Activated CD4-positive, CD25-positive, alpha-beta regulatory T cell treated with anti-CD3 and anti-CD28 coated beads, Interleukin-2, amount 50 U/mL, for 16 hours (primary cell): ENCODE data around the gene RCOR1.
"Not testable (repeated sequence)": the region's sequence is repeated elsewhere in the genome, so short reads cannot be mapped to it uniquely, and the experiment has no call there.

ENCODE experiments used
- DNase-seq: peaks from one replicate; pipeline ENCODE4 v3.0.0-alpha.2; 2020; ENCODE audit warnings: low read depth, low spot score

Gene RCOR1

GRCh38 chr14:102593061-102593824 is 794 bp downstream of the RCOR1 start:
- DNase-seq: peak; percentile 40

GRCh38 chr14:102593825-102594137 is 1.3 kb downstream of the RCOR1 start:
- DNase-seq: no peak

DNA sequence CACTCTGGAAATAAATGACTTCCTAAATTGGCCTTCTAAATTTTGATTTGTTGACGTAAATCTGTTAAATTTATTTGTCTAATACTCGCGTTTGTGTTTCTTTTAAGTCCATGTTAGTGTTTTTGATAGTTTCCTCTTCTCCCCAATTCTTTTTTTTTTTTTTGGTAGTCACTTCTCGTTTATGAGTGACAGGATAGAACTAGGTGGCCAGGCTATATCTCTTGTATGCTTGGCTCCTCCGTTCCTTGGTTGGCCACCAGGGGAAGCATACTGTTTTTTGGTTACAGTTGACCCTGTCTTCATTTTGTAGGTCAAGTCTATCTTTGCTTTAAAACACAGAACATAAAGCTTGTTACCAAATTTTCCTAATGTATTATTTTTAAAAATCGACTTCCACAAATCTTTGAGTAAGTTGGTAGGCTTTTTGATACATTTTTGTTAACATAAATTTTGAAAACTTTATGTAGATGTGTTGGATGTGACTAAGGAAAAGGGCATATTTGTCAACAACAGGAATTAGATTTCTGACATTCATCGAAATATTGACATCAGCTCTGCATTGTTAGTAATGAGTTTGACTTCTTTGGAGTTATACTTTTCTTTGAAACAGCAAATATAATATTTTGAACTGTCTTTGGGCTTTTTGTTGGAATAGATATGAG is 2.2 kb downstream of the RCOR1 start:
- peak; percentile 30 for DNase-seq

DNA sequence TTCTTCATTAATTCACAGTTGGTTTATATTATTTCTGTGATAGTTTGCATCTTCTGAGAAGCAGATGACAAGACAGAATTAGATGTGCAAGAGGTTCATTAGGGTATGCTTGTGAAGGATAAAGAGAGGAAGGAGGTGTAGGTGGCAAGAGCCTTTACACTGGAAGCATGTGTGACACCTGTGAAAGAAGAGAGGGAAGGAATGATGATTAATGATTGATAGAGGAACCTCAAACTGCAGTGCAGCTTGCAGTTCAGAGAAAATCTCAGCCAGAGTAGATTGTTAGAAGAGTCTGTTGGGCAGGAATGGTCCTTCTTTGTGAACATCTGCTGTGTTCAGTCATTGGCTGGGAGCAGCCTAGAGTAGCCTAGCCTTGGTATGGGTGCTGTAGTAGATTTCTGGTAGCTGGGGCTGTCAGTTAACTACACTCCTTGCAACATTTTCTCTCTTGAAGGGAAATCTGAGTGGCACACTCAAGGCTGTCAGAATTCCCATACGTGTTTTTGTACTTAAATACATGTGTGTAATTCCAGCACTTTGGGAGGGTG is 9.0 kb downstream of the RCOR1 start:
- DNase-seq: no peak

- no peak for DNase-seq
These were observed 10.2 kb downstream of the RCOR1 start for GRCh38 chr14:102602421-102603292.

DNA sequence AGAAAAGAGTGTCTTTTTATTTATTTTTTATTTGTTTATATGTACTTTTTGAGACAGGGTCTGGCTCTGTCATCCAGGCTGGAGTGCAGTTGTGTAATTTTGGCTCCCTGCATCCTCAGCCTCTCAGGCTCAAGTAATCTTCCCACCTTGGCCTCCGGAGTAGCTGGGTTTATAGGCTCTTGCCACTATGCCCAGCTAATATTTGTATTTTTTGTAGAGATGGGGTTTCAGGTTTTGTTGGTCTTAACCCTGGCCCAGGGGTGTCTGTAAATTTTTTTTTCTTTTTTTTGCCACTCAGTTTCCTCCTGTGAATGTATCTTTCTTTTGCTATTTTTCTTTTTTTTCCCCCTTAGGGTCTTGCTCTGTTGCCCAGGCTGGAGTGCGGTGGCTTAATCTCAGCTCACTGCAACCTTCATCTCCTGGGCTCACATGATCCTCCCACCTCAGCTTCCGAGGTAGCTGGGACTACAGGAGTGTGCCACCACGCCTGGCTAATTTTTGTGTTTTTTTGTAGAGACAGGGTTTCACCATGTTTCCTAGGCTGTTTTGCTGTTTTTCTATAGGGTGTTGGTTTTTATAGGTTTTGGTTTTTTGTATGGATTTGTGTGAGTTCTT is 11.0 kb downstream of the RCOR1 start:
- no peak for DNase-seq

- DNase-seq: no peak
These were observed 11.7 kb downstream of the RCOR1 start for GRCh38 chr14:102604183-102604582.

- DNase-seq: no peak
These were observed 12.6 kb downstream of the RCOR1 start for GRCh38 chr14:102605029-102605428.

- no peak for DNase-seq
These were observed 13.8 kb downstream of the RCOR1 start for GRCh38 chr14:102606296-102606695.

DNA sequence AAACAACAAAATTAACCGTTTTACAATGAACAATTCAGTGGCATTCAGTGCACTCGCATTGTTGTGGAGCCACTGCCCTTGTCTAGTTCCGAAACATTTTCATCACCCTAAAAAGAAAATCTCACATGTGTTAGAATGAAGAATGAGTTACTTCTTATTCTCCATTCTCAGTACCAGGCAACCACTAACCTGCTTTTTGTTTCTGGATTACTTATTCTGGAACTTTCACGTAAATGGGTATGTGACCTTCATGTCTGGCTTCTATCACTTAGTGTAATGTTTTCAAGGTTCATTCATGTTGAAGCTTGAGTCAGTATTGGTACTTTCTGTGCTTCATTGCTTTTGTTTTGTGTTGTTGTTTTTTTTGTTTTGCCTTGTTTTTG is 15.6 kb downstream of the RCOR1 start:
- no peak for DNase-seq

- no peak for DNase-seq
These were observed 18.7 kb downstream of the RCOR1 start for GRCh38 chr14:102610968-102611811.

DNA sequence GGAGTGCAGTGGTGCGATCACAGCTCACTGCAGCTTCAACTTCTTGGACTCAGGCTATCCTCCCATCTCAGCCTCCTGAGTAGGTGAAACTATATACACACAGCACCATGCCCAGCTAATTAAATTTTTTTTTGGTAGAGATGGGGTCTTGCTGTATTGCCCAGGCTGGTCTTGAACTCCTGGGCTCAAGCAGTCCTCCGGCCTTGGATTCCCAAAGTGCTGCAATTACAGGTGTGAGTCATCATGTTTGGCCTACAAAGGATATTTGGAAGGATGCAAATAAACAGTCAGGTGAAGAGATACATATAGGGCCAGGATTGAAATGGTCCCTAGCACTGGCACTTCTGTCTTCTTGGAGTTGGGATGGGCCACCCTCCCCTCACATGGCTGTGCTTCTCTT is 23.9 kb downstream of the RCOR1 start:
- no peak for DNase-seq

- no peak for DNase-seq
These were observed 24.4 kb downstream of the RCOR1 start for GRCh38 chr14:102616799-102617198.

- DNase-seq: not testable (repeated sequence)
These were observed 26.6 kb downstream of the RCOR1 start for GRCh38 chr14:102619012-102619411.

GRCh38 chr14:102620413-102620812 is 28.0 kb downstream of the RCOR1 start:
- no peak for DNase-seq

- DNase-seq: no peak
These were observed 29.9 kb downstream of the RCOR1 start for GRCh38 chr14:102622262-102622885.

- no peak for DNase-seq
These were observed 32.2 kb downstream of the RCOR1 start for GRCh38 chr14:102624666-102625065.

GRCh38 chr14:102625564-102626296 is 33.3 kb downstream of the RCOR1 start:
- no peak for DNase-seq

- no peak for DNase-seq
These were observed 34.1 kb downstream of the RCOR1 start for GRCh38 chr14:102626530-102626929.

GRCh38 chr14:102629011-102629444 is 36.6 kb downstream of the RCOR1 start:
- DNase-seq: no peak
